Neuronal stem cell (in vitro differentiated cells): ENCODE data around the gene TSPAN4.
A peak's percentile ranks its signal among the peaks of the same experiment; 100 is the strongest.

ENCODE experiments used
- DNase-seq: peaks from one replicate; pipeline ENCODE4 v3.0.0-alpha.2; 2013; ENCODE audit warnings: low spot score
- H2AFZ ChIP-seq: one replicate; pipeline ENCODE4 v1.6.1; 2013; ENCODE audit warnings: mild to moderate bottlenecking, low read length, inconsistent platforms
- H2AK5ac ChIP-seq: 2 replicates; pipeline ENCODE4 v1.6.1; 2013; ENCODE audit warnings: low read depth, mild to moderate bottlenecking, inconsistent platforms, low read length, moderate library complexity, mixed read lengths
- H2BK120ac ChIP-seq: 2 replicates; pipeline ENCODE4 v1.6.1; 2013; ENCODE audit warnings: low read depth, mild to moderate bottlenecking, inconsistent platforms, low read length, moderate library complexity, mixed read lengths
- H2BK12ac ChIP-seq: one replicate; pipeline ENCODE4 v1.6.1; 2013; ENCODE audit warnings: low read length, inconsistent platforms
- H2BK15ac ChIP-seq: 2 replicates; pipeline ENCODE4 v1.6.1; 2013; ENCODE audit warnings: mild to moderate bottlenecking, low read length, inconsistent platforms, mixed read lengths
- H2BK5ac ChIP-seq: one replicate; pipeline ENCODE4 v1.6.1; 2013; ENCODE audit warnings: inconsistent platforms, mild to moderate bottlenecking, low read length, moderate library complexity
- H3K14ac ChIP-seq: one replicate; pipeline ENCODE4 v1.6.1; 2013; ENCODE audit warnings: low read length, inconsistent platforms
- H3K18ac ChIP-seq: 2 replicates; pipeline ENCODE4 v1.6.1; 2013; ENCODE audit warnings: low read length, inconsistent platforms
- H3K23ac ChIP-seq: 2 replicates; pipeline ENCODE4 v1.6.1; 2013; ENCODE audit warnings: low read depth, mild to moderate bottlenecking, mixed read lengths, low read length, inconsistent platforms; ENCODE audit not compliant: poor library complexity
- H3K27ac ChIP-seq: replicated peaks from 3 replicates; pipeline ENCODE4 v1.5.1; 2013; ENCODE audit warnings: low read length, inconsistent platforms
- H3K27me3 ChIP-seq, 3 experiments: 2 replicates each; pipeline ENCODE4 v1.6.1; 2013; ENCODE audit warnings: low read length in 3 of 3, mild to moderate bottlenecking in 2 of 3, inconsistent platforms in 1 of 3, low read depth in 1 of 3, mixed read lengths in 1 of 3, moderate library complexity in 1 of 3; ENCODE audit not compliant: control insufficient read depth in 3 of 3, insufficient read depth in 3 of 3
- H3K36me3 ChIP-seq, 2 donors: replicated peaks in 1 of 2; 2 replicates each; pipeline ENCODE4 v1.6.1; 2013; ENCODE audit warnings: low read length in 2 of 2; ENCODE audit not compliant: control insufficient read depth in 2 of 2, insufficient read depth in 2 of 2
- H3K4ac ChIP-seq: 2 replicates; pipeline ENCODE4 v1.6.1; 2013; ENCODE audit warnings: inconsistent platforms, mild to moderate bottlenecking, low read length, moderate library complexity
- H3K4me1 ChIP-seq, 2 donors: 1 replicate in 1 of 2; 2 replicates in 1 of 2; pipeline ENCODE4 v1.6.1; 2013; ENCODE audit warnings: low read length in 2 of 2, low read depth in 1 of 2; ENCODE audit not compliant: control insufficient read depth in 2 of 2, insufficient read depth in 1 of 2
- H3K4me2 ChIP-seq: one replicate; pipeline ENCODE4 v1.6.1; 2013; ENCODE audit warnings: mild to moderate bottlenecking, low read length, inconsistent platforms; ENCODE audit not compliant: insufficient read depth, poor library complexity, severe bottlenecking
- H3K4me3 ChIP-seq, 2 donors: 2 replicates each; pipeline ENCODE4 v1.5.1; 2013; ENCODE audit warnings: low read length in 2 of 2, mild to moderate bottlenecking in 2 of 2, inconsistent platforms in 1 of 2, moderate library complexity in 1 of 2
- H3K79me1 ChIP-seq: one replicate; pipeline ENCODE4 v1.6.1; 2013; ENCODE audit warnings: low read depth, mild to moderate bottlenecking, inconsistent platforms, low read length, moderate library complexity
- H3K9ac ChIP-seq: one replicate; pipeline ENCODE4 v1.6.1; 2013; ENCODE audit warnings: mild to moderate bottlenecking, low read depth, low read length, inconsistent platforms; ENCODE audit not compliant: poor library complexity
- H3K9me3 ChIP-seq, 2 donors: replicated peaks in 1 of 2; 2 replicates each; pipeline versions ENCODE3 to v1.6.1; 2013; ENCODE audit warnings: low read length in 2 of 2, mild to moderate bottlenecking in 2 of 2, inconsistent platforms in 1 of 2, low read depth in 1 of 2, mixed read lengths in 1 of 2, moderate library complexity in 1 of 2; ENCODE audit not compliant: control insufficient read depth in 2 of 2, insufficient read depth in 1 of 2
- H4K8ac ChIP-seq: one replicate; pipeline ENCODE4 v1.6.1; 2013; ENCODE audit warnings: low read depth, mild to moderate bottlenecking, inconsistent platforms, low read length, moderate library complexity
- H4K91ac ChIP-seq: one replicate; pipeline ENCODE4 v1.6.1; 2013; ENCODE audit warnings: low read length, low read depth, mild to moderate bottlenecking, inconsistent platforms; ENCODE audit not compliant: poor library complexity
- WGBS, 2 donors: extraction: QIAGEN DNeasy Blood & Tissue Kit; methylation state at CpG; one replicate each; pipeline ENCODE4 v1.1.7; 2013; ENCODE audit warnings: missing lambda C conversion rate in 2 of 2, mixed read lengths in 1 of 2; ENCODE audit not compliant: insufficient read length in 2 of 2, insufficient replicate concordance in 1 of 2; ENCODE audit errors: extremely low coverage in 2 of 2; 5-methylcytosine and 5-hydroxymethylcytosine counted together

The TSPAN4 gene

GRCh38 chr11:875769-876301 is 33.2 kb downstream of the TSPAN4 start:
- Histone ChIP-seq H3K27ac (no peak overlapping the region), H3K4me1 (no peaks in the 10 kb centered on the region), H3K9me3 (no peaks in the 10 kb centered on the region), H2AK5ac (no peak overlapping the region), H2BK15ac (no peak overlapping the region), H3K4me3 (no peak overlapping the region), H3K4ac (no peak overlapping the region), H3K79me1 (peaks cover 6% of the 10 kb centered on the region), H2BK120ac (no peak overlapping the region), H2AFZ (no peak overlapping the region), H3K23ac (peak overlapping the region; percentile 89), H3K36me3 (peaks cover 30 to 49% of the 10 kb centered on the region in 2 donors), H3K14ac (no peak overlapping the region), H2BK5ac (peak overlapping the region; percentile 44), H3K18ac (no peak overlapping the region), H3K9ac (peak overlapping the region; percentile 60), H3K27me3 (no peaks in the 10 kb centered on the region), H2BK12ac (no peak overlapping the region), H4K8ac (no peak overlapping the region), H4K91ac (no peak overlapping the region), H3K4me2 (no peak overlapping the region)
- WGBS, 2 donors, result no CpG with 5 or more reads among the region's 21 CpGs
- DNase-seq, result no peak

- Histone ChIP-seq H4K91ac (no peak overlapping the region), H3K4ac (no peak overlapping the region), H3K79me1 (peaks cover 6% of the 10 kb centered on the region), H2AFZ (no peak overlapping the region), H3K4me1 (no peaks in the 10 kb centered on the region), H3K9me3 (no peaks in the 10 kb centered on the region), H2AK5ac (no peak overlapping the region), H3K4me2 (no peak overlapping the region), H2BK12ac (peak overlapping the region; percentile 10), H3K4me3 (no peak overlapping the region), H3K36me3 (peaks cover 30 to 49% of the 10 kb centered on the region in 2 donors), H3K9ac (peak overlapping the region; percentile 60), H2BK120ac (no peak overlapping the region), H3K18ac (no peak overlapping the region), H3K14ac (no peak overlapping the region), H4K8ac (no peak overlapping the region), H2BK15ac (no peak overlapping the region), H3K23ac (peak overlapping the region; percentile 89), H3K27me3 (no peaks in the 10 kb centered on the region), H2BK5ac (peak overlapping the region; percentile 44), H3K27ac (no peak overlapping the region)
- WGBS, 2 donors, result no CpG with 5 or more reads among the region's 12 CpGs
- no peak for DNase-seq
Measured at GRCh38 chr11:876545-876944, 33.9 kb downstream of the TSPAN4 start.

GRCh38 chr11:877565-877964 is 34.9 kb downstream of the TSPAN4 start:
- no peak overlapping the region for H2AK5ac ChIP-seq
- H4K91ac ChIP-seq, result no peak overlapping the region
- H2BK5ac ChIP-seq, result no peak overlapping the region
- peak overlapping the region; percentile 47 for H2BK120ac ChIP-seq
- H3K4me3 ChIP-seq, result peak overlapping the region in 1 of 2 donors; percentile 27
- no peak overlapping the region for H3K9ac ChIP-seq
- no peak overlapping the region for H3K27ac ChIP-seq
- no peaks in the 10 kb centered on the region for H3K4me1 ChIP-seq
- no peak overlapping the region for H2BK12ac ChIP-seq
- no peak overlapping the region for H3K23ac ChIP-seq
- H3K4ac ChIP-seq, result no peak overlapping the region
- H3K9me3 ChIP-seq, result no peaks in the 10 kb centered on the region
- peaks cover 6% of the 10 kb centered on the region for H3K79me1 ChIP-seq
- no peak overlapping the region for H4K8ac ChIP-seq
- H3K14ac ChIP-seq, result no peak overlapping the region
- no peak overlapping the region for H3K18ac ChIP-seq
- DNase-seq, result no peak
- no CpG with 5 or more reads among the region's 11 CpGs for WGBS, 2 donors
- peaks cover 30 to 54% of the 10 kb centered on the region in 2 donors for H3K36me3 ChIP-seq
- H2AFZ ChIP-seq, result no peak overlapping the region
- no peaks in the 10 kb centered on the region for H3K27me3 ChIP-seq
- H3K4me2 ChIP-seq, result no peak overlapping the region
- no peak overlapping the region for H2BK15ac ChIP-seq

GRCh38 chr11:880447-880846 is 37.8 kb downstream of the TSPAN4 start:
- Histone ChIP-seq H2BK12ac (no peak overlapping the region), H3K14ac (no peak overlapping the region), H4K8ac (no peak overlapping the region), H3K9me3 (no peaks in the 10 kb centered on the region), H3K4ac (no peak overlapping the region), H3K79me1 (peaks cover 9% of the 10 kb centered on the region), H3K4me2 (no peak overlapping the region), H3K9ac (peak overlapping the region; percentile 44), H4K91ac (no peak overlapping the region), H3K23ac (peak overlapping the region; percentile 43), H3K36me3 (peaks cover 35 to 68% of the 10 kb centered on the region in 2 donors), H3K27me3 (no peaks in the 10 kb centered on the region), H2AFZ (no peak overlapping the region), H3K27ac (no peak overlapping the region), H2BK15ac (no peak overlapping the region), H3K18ac (no peak overlapping the region), H3K4me3 (no peak overlapping the region), H2BK120ac (no peak overlapping the region), H3K4me1 (no peaks in the 10 kb centered on the region), H2BK5ac (no peak overlapping the region), H2AK5ac (no peak overlapping the region)
- no CpG with 5 or more reads among the region's 14 CpGs for whole genome bisulfite sequencing, 2 donors
- DNase-seq, result no peak
